Daoy (cell line): ENCODE results near the gene SMG6. TPM values are rescaled to one million over a fixed set of nuclear protein-coding genes. Genes with fewer than 3 reads are reported as not detected.

Experiments used
- DNase-seq: peaks from one replicate; pipeline ENCODE4 v3.0.0-alpha.2; 2015; ENCODE audit warnings: low read depth
- total RNA-seq: library from RNA; depleted of rRNA; stranded (reverse); fragments of >200 nt; shearing (Covaris generic); gene quantifications from 2 replicates; pipeline ENCODE4 v1.2.3, GENCODE V29; 2014

Gene SMG6
- total RNA-seq, 1 experiment from 2014 or later: 23.8 TPM

DNA sequence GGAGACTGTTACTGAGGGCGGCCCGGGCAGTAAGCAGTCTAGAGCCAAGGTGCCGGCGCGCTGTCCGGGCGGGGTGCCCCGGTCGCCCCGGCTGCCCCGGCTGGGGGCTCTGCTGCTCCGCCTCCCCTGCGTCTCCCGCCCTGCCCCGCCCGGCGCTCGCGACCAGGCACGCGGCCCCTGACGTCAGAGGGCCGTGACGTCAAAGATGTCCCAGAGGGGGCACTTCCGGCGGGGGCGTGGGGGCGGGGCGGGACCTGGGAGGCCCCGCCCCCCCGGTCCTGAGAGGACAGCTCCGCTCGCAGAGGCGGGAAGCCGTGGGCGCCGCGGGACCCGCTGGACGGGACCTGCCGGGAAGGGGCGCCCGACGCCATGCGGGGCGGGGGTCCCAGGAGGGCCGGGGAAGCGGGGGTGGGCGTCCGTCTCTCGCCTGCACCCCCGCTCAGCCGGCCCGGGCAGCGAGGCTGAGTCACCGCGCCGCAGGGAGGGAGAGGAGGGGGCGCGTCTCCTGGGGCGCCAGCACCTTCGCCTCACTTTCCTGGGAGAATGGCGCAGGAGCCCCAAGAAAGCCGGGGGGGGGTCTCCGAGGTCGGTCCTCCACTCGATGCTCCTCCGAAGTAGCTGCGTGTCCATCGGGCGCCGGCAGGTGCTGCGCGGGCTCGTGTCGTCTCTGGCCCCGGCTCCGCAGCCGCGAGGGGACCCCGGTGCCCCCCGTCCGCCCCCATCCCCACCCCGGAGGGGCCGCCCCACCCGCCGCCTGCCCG, 253.1 kb downstream of the SMG6 start:
- peak; percentile 82 for DNase-seq

DNA sequence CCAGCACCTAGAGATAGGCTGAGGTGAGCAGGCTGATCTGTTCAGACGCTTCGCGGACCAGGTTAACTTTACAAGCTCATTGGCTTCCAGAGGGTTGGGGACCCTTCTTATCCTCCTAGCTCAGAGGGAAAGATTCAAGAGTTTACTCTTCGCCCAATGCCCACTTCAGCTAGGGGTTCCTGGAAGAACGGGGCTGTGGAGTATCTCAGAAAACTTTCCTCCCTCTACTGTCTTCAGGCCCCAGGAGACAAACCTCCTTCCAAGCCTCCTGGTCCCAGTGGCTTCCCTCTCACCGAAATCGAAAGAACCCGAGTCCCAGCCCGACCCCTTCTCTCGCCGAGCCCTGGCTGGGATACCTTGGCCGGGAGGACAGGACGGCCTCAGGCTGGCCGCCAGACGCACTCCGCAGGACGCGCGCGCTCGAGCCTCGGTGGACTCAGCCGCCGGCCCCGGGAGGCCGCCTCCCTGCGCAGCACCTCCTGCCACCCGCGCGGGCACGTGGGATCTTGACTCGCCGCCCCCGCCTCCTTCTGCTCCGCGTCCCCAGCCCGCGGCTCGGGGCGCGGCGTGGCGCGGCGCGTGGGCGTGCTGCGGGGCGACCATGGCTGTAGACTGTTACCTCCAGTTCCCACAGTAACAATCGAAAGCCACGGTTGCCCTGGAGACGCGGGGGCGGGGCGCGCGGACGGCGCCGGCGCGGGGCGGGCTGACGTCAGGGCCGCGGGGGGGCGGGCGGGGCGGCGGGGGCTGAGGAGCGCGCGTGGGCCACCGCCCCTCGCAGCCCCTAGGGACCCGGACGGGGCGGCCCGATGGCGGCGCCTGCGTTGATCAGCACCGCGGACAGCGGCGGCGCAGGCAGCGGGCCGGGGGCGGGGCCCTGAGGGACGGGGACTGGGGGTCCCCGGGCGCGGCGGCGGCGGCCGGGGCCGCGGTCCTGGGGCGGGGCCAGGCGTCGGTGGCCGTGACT, 254.0 kb downstream of the SMG6 start:
- DNase-seq: peak; percentile 87

DNA sequence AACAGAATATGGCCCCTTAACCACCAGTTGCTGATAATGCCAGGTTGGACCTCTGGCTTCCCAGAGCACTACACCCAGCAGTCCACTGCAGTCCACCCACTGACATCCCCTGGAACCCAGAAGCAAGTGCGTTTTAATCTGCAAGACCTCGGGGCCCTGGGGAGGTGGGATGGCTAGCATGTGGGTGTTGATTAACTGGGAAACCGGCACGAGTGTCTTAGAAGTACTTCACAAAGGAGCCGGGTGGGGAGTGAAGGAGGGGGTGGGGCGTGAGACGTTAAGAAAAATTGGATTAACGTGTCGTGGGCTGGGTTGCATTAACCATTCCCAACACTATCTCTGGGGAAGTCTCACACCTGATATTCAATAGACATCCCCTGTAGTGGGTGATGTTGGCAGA, 254.8 kb downstream of the SMG6 start:
- no peak for DNase-seq

DNA sequence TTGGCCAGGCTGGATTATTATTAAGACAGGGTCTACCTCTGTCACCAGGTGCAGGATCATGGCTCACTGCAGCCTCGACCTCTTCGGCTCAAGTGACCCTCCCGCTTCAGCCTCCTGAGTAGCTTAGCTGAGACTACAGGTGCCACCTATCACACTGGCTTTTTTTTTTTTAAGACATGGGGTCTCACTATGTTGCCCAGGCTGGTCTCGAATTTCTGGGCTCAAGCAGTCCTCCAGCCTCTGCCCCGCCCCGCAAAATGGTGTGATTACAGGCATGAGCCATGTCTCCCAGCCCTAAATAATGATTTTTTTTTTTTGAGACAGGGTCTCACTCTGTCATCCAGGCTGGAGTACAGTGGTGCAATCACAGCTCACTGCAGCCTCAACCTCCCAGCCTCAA, 256.0 kb downstream of the SMG6 start:
- no peak for DNase-seq

DNA sequence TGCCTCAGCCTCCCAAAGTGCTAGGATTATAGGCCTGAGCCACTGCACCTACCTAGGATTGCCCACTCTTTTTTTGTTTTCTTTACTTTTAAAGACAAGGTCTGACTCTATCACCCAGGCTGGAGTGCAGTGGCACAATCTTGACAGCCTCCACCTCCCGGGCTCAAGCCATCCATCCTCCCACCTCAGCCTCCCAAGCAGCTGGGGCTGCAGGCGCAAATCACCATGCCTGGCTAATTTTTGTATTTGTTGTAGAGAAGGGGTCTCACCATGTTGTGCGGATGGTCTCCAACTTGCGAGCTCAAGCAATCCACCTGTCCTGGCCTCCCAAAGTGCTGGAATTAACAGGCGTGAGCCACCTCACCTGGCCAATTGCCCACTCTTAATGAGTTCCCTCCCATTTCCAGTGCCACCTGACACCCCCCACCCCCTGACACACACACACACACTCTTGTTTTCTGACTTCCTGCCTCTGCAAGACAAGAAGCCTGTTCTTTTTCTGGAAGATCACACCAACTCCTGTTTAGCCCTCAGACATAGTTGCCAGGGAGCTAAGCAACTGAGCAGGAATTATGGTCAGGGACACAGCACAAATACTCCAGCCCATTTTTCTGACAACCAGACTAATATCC, 259.2 kb downstream of the SMG6 start:
- no peak for DNase-seq

DNA sequence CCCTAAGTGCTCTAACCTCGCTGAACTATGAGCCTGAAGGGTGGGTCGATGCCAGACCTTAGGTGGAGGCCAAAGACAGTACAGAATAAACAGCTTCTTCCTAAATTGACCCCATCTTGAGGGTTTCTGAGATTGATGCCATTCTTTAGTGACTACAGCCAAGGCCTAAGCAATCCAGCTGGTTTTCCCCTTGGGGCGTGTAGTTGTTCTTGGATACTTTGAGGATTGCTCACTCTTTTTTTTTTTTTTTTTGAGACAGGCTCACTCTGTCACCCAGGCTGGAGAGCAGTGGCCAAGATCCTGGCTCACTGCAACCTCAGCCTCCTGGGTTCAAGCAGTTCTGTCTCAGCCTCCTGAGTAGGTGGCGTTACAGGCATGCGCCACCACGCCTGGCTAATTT, 259.8 kb downstream of the SMG6 start:
- DNase-seq: peak; percentile 64

DNA sequence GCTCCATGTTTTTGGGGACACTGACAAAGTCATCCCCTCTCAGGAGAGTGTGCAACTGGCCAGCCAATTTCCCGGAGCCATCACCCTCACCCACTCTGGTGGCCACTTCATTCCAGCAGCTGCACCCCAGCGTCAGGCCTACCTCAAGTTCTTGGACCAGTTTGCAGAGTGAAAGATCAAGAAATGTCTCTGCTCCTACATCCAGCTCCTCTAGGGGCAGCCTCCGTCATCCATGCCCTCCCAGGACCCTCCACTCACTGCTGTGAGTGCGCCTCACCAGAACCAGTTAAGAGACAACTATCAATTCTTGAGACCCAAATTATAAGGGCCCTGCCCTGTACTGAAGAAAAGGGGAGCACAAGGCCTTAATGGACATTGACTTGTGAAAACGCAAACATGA, 260.7 kb downstream of the SMG6 start:
- DNase-seq: no peak

DNA sequence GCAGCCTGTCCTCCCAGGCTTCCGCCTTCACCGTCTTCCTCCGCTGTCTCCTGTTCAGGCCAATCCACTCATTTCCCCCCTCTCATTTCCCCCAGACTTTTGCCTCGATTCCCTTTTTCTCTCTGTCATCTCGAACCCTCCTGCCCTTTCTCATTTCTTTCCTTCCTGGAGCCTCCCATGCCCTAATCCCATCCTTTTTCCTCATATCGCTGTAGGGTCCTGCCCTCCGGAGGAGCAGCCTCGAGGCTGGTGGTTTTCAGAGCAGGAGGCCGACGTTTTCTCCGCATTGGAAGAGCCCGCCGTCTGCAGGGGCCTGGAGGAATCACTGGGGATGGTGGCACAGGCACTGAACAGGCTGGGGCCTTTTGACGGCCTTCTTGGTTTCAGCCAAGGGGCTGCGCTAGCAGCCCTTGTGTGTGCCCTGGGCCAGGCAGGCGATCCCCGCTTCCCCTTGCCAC, 261.2 kb downstream of the SMG6 start:
- DNase-seq: peak; percentile 59

DNA sequence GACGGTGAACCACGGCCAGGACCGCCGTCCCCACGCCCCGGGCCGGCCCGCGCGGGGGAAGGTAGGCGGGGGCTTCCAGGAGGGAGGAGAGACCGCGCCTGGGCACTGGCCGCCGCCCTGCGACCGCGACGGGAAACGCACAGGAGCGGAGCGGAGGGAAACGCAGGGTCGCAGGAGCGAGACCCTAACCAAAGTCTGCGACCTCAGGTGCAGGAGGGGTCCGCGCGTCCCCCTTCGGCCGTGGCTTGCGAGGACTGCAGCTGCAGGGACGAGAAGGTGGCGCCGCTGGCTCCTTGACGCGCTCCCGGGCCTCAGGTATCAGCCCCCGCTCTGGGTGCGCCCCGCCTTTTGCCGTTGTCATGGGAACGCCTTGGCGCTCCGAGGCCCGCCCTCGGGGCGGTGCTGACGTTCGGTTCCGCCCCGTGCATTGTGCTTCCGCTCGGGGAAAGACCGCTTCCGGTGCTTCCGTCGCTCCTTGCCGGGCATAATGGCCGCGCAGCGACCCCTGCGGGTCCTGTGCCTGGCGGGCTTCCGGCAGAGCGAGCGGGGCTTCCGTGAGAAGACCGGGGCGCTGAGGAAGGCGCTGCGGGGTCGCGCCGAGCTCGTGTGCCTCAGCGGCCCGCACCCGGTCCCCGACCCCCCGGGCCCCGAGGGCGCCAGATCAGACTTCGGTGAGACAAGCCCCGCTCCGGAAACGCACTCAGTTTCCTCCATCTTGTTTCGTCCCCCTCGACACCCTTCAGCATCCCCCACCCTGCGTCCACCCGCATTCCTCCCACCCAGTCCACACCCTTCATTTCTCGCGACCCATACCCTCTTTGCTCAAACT, 261.8 kb downstream of the SMG6 start, which contains the start of gene OVCA2:
Gene OVCA2, plus strand, starts transcription at position 462 of the 829 bp plus-strand sequence. Its CDS starts 26 bp downstream, at position 488.
- DNase-seq: peak; percentile 98

DNA sequence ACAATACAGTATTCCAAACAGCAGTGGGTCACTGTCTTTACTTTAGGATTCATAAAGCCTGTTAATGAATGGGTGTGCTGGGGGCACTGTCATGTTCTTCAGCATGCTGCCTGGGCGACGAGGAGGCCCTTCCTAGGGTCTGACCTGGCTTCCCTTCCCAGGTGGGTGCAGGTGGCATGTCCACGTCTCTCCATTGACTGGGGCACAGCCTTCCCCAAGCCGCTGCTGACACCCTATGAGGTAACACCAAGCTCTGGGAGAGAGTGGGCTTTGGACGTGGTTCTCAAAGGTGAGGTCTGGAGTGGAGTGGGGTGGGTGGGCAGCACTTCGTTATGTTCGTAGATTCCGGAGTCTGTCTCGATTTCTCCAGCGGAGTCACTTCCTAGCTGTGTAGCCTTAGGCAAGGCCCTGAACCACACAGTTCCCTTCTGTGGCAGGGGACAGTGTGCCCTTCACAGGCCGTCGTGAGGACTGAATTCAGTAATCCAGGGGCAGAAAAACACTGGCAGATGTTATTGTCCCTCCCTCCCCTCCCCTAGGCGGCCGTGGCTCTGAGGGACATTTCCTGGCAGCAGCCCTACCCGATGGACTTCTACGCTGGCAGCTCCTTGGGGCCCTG, 262.5 kb downstream of the SMG6 start:
- no peak for DNase-seq

DNA sequence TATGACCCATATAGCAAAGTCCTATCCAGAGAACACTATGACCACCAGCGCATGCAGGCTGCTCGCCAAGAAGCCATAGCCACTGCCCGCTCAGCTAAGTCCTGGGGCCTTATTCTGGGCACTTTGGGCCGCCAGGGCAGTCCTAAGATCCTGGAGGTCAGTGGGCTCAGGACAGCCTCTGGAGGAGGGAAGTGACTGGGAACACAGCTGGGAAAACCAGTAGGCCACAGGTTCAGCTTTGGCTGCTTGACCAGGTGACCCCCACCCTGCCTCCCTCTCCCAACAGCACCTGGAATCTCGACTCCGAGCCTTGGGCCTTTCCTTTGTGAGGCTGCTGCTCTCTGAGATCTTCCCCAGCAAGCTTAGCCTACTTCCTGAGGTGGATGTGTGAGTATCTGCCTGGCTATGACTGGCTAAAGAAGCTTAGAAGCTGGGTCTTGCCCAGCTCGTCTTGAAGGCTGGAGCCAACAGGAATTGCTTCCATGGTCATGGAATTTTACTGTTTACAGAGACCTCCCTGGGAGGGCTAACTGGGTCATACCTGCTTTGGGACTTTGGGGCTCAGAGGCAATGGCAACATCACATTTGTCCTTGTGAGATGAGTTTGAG, 263.3 kb downstream of the SMG6 start:
- DNase-seq: no peak

DNA sequence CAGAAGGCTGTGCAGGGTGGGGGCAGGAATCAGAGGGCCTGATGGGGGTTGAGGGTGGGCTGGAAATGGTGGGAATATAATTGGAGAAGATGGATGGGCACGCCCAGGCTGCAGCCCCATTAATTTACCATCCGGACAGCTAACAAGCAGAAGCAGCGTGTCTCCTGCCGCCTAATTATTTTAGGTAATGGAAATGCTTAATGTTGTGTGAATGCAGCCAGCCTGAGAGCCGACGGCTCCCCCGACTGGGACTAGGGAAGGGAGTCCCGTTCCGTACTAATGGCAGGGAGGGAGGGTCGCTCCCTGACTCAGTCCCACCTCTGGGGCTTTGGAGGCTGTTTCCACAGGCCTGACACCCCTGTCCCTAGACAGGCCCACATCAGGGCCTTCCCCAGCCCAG, 266.4 kb downstream of the SMG6 start:
- no peak for DNase-seq

DNA sequence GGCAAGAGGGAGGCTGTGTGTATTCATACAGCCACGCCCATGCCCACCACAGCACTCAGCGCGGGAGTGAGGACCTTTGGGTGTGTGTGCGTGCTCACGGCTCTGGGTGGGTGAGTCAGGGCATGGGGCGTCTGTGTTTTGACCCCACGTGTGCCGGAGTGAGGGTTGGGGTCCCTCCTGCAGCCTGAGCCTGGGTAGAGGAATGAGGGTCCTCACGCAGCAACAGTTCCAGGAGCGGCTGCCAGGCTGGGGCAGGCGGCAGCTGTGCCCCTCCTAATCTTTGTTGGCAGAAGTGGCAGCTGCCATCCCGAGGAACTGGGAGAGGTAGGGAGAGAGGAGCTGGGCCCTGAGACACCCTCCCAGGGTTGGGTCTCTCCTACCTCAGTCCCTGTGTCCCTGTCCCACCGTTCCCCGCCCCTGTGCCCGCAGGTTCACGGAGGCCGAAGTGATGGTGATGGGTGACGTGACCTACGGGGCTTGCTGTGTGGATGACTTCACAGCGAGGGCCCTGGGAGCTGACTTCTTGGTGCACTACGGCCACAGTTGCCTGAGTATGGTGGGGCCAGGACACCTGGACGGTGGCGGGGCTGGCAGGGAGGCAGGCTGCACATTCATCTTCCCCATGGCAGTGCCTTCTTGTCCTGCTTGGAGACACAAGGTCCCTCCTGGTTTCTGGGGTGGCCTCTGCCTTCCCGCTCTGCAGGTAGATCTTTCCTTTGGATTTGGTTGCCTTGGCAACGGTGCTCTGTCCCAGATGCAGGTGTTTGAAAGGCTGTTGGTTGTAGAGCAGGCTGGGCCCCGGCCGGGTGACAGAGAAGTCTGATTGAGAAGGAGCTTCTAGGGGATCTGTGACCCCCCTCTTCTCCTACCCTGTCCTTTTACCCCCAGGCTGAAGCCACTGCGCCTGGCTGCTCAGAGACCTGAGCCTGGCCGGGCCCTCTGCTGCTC, 267.8 kb downstream of the SMG6 start:
- no peak for DNase-seq

DNA sequence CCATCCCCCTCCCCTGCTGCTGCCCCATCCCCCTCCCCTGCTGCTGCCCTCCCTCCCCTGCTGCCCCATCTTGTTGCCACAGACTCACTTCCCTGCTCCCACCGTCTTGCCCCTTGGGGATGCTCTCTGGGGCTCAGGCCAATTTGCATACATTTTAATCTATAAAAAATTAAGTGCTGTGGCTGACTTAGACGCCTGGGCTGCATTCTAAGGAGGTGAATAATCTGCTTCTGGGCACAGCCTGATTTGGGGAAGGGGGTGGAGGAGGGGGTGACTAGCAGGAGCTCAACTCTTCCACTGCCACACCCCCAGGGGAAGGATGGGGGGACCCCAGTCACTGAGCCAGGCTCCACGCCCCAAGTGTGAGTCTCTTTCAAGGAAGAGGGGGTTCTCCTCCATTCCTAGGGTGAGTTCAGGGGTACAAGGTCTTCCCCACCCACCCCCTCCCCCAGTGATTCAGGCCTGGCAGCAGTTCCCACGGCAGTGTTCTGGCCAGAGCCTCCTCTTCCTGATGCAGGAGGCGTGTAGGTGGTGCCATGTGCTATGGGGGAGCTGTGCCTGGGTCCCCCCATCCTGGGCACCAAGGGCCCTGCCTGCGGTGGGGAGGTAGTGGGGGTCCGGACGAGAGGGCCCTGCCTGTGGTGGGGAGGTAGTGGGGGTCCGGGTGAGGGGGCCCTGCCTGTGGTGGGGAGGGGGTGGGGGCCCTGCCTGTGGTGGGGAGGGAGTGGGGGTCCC, 268.6 kb downstream of the SMG6 start:
- DNase-seq: no peak

DNA sequence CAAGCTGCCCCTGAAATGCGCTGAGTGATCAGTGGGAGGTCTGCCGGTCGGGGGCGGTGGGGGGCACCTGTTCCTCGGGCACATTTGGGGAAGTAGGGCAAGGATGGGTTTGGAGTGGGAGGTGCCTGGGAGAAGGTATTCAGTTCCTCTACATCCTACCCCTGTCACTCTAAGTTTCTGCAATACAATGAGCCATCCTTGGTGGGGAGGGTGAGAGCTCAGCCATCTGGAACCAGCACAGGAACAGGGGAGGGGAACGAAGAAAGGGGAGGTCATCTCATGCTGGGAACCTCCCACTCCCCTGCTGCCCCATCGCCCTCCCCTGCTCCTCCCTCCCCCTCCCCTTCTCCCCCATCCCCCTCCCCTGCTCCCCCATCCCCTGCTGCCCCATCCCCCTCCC, 269.4 kb downstream of the SMG6 start:
- DNase-seq: no peak

DNA sequence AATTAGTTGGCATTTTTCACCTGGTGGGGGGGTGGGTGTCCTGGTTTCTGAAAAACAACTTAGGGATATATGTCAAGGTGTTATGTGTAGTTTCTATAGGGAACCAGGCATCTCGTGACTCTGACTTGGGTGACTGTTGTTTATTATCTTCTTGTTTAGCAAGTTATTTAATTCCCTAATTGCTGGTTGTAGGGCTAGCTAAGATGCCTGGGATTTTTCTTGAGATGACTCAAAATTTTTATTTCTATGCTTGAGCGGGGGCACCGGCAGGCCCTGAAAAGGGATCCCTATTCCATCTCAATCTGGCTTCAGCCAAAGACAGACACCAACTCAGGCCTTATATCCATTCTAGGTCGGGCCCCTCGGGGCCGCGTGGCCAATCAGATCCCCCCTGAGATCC, 270.4 kb downstream of the SMG6 start:
- DNase-seq: no peak

DNA sequence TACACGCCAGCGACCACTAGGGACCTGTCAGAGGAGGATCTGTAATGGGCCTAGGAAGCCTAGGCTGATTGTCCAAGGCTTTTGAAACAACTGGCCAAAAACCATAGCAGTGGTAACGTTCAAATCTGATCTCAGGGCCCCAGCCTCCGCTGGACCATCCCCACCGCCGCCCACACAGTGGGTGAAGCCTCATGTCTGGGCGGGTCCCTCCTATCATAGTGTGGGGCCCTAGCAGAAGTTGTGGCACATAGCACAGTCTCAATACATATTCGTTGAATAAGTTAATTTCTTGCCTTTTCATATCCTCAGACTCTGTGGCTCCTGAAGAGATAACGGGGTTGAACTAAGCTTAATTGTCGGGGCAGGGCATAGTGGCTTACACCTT, 272.8 kb downstream of the SMG6 start:
- no peak for DNase-seq
